ENCODE data around the gene SNAP29. TPM values are rescaled to one million over a fixed set of nuclear protein-coding genes. Genes with fewer than 3 reads are reported as not detected.
"Not testable (repeated sequence)": the region's sequence is repeated elsewhere in the genome, so short reads cannot be mapped to it uniquely, and the experiment has no call there.

Gene SNAP29
- total RNA-seq, 1 experiment from 2014 or later = 4.3 TPM

GRCh38 chr22:20935780-20936539 lies 77.2 kb downstream of the SNAP29 start:
- not testable (repeated sequence) for H3K27me3 ChIP-seq (ENCODE audit: control insufficient read depth, insufficient read depth, low read length)

GRCh38 chr22:20937031-20937793 lies 78.4 kb downstream of the SNAP29 start:
- no peak overlapping the region for H3K4me3 ChIP-seq (ENCODE audit: insufficient read depth, low read depth, low read length)
- DNase-seq = no peak
- H3K27me3 ChIP-seq (ENCODE audit: control insufficient read depth, insufficient read depth, low read length) = no peaks in the 10 kb centered on the region
- peaks cover 10% of the 10 kb centered on the region for H3K36me3 ChIP-seq (replicated peaks; ENCODE audit: control insufficient read depth, insufficient read depth, low read length)

More at GRCh38 chr22:20935780-20936539, 77.2 kb downstream of the SNAP29 start:
- not testable (repeated sequence) for H3K4me3 ChIP-seq (ENCODE audit: insufficient read depth, low read depth, low read length); DNase-seq
- peaks cover 10% of the 10 kb centered on the region for H3K36me3 ChIP-seq (replicated peaks; ENCODE audit: control insufficient read depth, insufficient read depth, low read length)

- no peak overlapping the region for H3K4me3 ChIP-seq (ENCODE audit: insufficient read depth, low read depth, low read length)
- DNase-seq = no peak
- peaks cover 10% of the 10 kb centered on the region for H3K36me3 ChIP-seq (replicated peaks; ENCODE audit: control insufficient read depth, insufficient read depth, low read length)
- no peaks in the 10 kb centered on the region for H3K27me3 ChIP-seq (ENCODE audit: control insufficient read depth, insufficient read depth, low read length)
Observed at GRCh38 chr22:20937794-20938671, 79.2 kb downstream of the SNAP29 start.

GRCh38 chr22:20939457-20940185 lies 80.8 kb downstream of the SNAP29 start:
- H3K4me3 ChIP-seq (ENCODE audit: insufficient read depth, low read depth, low read length); H3K27me3 ChIP-seq (ENCODE audit: control insufficient read depth, insufficient read depth, low read length); DNase-seq; H3K36me3 ChIP-seq (replicated peaks; ENCODE audit: control insufficient read depth, insufficient read depth, low read length): not testable (repeated sequence)

- Histone ChIP-seq H3K4me3 (ENCODE audit: insufficient read depth, low read depth, low read length) (no peak overlapping the region), H3K27me3 (ENCODE audit: control insufficient read depth, insufficient read depth, low read length) (no peaks in the 10 kb centered on the region), H3K36me3 (replicated peaks; ENCODE audit: control insufficient read depth, insufficient read depth, low read length) (peaks cover 2% of the 10 kb centered on the region)
- no peak for DNase-seq
Observed at GRCh38 chr22:20940186-20940651, 81.4 kb downstream of the SNAP29 start.

Other genes starting within 250 kb of the SNAP29 start
- 0.07 TPM in 1 of 2 replicates, not detected in the other for gene SERPIND1, start 84.9 kb upstream of the SNAP29 start, total RNA-seq (2014; rRNA removed; shearing (Covaris generic))
- gene PI4KA, start 196 bp upstream of the SNAP29 start, total RNA-seq (2014; rRNA removed; shearing (Covaris generic)) = 28.4 and 28.5 TPM in 2 replicates
- gene CRKL, start 58.4 kb downstream of the SNAP29 start, total RNA-seq (2014; rRNA removed; shearing (Covaris generic)) = 70.6 and 71.5 TPM in 2 replicates
- gene AIFM3, start 108.2 kb downstream of the SNAP29 start, total RNA-seq (2014; rRNA removed; shearing (Covaris generic)) = 0.38 and 1.5 TPM in 2 replicates
- 28.3 and 34.0 TPM in 2 replicates for gene LZTR1, start 123.3 kb downstream of the SNAP29 start, total RNA-seq (2014; rRNA removed; shearing (Covaris generic))
- 42.7 and 49.1 TPM in 2 replicates for gene THAP7, start 143.1 kb downstream of the SNAP29 start, total RNA-seq (2014; rRNA removed; shearing (Covaris generic))
- 0.26 and 0.31 TPM in 2 replicates for gene P2RX6, start 156.2 kb downstream of the SNAP29 start, total RNA-seq (2014; rRNA removed; shearing (Covaris generic))
- gene SLC7A4, start 173.6 kb downstream of the SNAP29 start, total RNA-seq (2014; rRNA removed; shearing (Covaris generic)) = not detected in 2 replicates
- not detected in 2 replicates for gene LRRC74B, start 186.9 kb downstream of the SNAP29 start, total RNA-seq (2014; rRNA removed; shearing (Covaris generic))

Measured in H7 (cell line).